Heart left ventricle (tissue), 16 donors: ENCODE results near the gene KIF26B. TPM values are rescaled to one million over a fixed set of nuclear protein-coding genes. Genes with fewer than 3 reads are reported as not detected.

ENCODE experiments used
- ATAC-seq, 4 donors: fragments of 200-7000 bp; cut with Tn5 transposase; one replicate each; pipeline ENCODE4 v1.9.1; 2020 to 2022; ENCODE audit warnings: moderate library complexity in 4 of 4, mild to moderate bottlenecking in 3 of 4, moderate number of reproducible peaks in 1 of 4
- DNase-seq, 5 donors: peaks; one replicate each; pipeline ENCODE4 v3.0.0-alpha.2; 2020
- H3K27ac ChIP-seq, 12 donors: fragments of 200-600 bp; sonication (generic) in 4 of 12; one replicate each; pipeline versions ENCODE4 v1.5.0 to v1.8.0; 2016 to 2022; ENCODE audit warnings: mild to moderate bottlenecking in 2 of 12
- H3K27me3 ChIP-seq, 9 donors: fragments of 200-600 bp; sonication (generic) in 2 of 9; one replicate each; pipeline versions ENCODE4 v1.5.1 to v1.8.0; 2016 to 2022; ENCODE audit warnings: mild to moderate bottlenecking in 3 of 9
- H3K36me3 ChIP-seq, 9 donors: fragments of 200-600 bp; sonication (generic) in 2 of 9; one replicate each; pipeline versions ENCODE4 v1.5.0 to v1.8.0; 2018 to 2022; ENCODE audit warnings: mild to moderate bottlenecking in 2 of 9
- H3K4me1 ChIP-seq, 12 donors: fragments of 200-600 bp; sonication (generic) in 4 of 12; one replicate each; pipeline versions ENCODE4 v1.5.0 to v1.8.0; 2016 to 2022; ENCODE audit warnings: mild to moderate bottlenecking in 3 of 12
- H3K4me3 ChIP-seq, 12 donors: fragments of 200-600 bp; sonication (generic) in 4 of 12; one replicate each; pipeline versions ENCODE4 v1.5.0 to v1.8.0; 2017 to 2022; ENCODE audit warnings: mild to moderate bottlenecking in 9 of 12, moderate library complexity in 4 of 12
- H3K9me3 ChIP-seq, 12 donors: fragments of 200-600 bp; sonication (generic) in 4 of 12; one replicate each; pipeline versions ENCODE4 v1.5.0 to v1.8.0; 2016 to 2022; ENCODE audit warnings: mild to moderate bottlenecking in 1 of 12
- POLR2A ChIP-seq, 2 donors: fragments of 450-650 bp; IDR thresholded peaks; one replicate each; pipeline ENCODE4 v1.6.1; 2017; ENCODE audit warnings: antibody characterized with exemption in 2 of 2, mild to moderate bottlenecking in 2 of 2, moderate library complexity in 2 of 2
- WGBS, 4 donors: extraction: QIAGEN DNeasy Blood & Tissue Kit in 2 of 4; methylation state at CpG; one replicate each; pipeline versions ENCODE4 v1.1.5 to v1.1.7; 2013 to 2018; 5-methylcytosine and 5-hydroxymethylcytosine counted together
- intact Hi-C, 10 donors: fragments of 100-400 bp; cut with DNase I; formaldehyde crosslinking; loops; one replicate each; pipeline versions ENCODE4 v1.11.1 to v1.14.2; 2022
- polyA plus RNA-seq, 2 donors: library from polyadenylated mRNA; stranded (reverse); fragments of 200-250 nt; gene quantifications; one replicate each; pipeline ENCODE4 v1.2.3, GENCODE V29; 2013
- total RNA-seq, 9 donors: library from RNA; depleted of rRNA in 2 of 9; stranded (reverse); fragments of >200 nt in 2 of 9; fragmentation: NEBNext Ultra II Directional in 3 of 9; extraction: Animal tissue kit (Norgen Biotek cat#: 25700) in 3 of 9; gene quantifications; one replicate each; pipeline versions ENCODE4 v1.1.0 to v1.2.4, GENCODE V29; 2016 to 2023
- TF ChIP-seq, protein P1 (sequence below), 12 donors: fragments of 200-600 bp; sonication (generic) in 4 of 12; IDR thresholded peaks; one replicate each; pipeline versions ENCODE4 v1.5.0 to v1.8.0; 2018 to 2022; ENCODE audit warnings: antibody characterized with exemption in 12 of 12, mild to moderate bottlenecking in 5 of 12
- donor health status: ischemic (EF 13 %, LVEDD 7.1; RV severe dilation, severe dysfunction).
- donor health status: healthy with polysubstance abuse.
- donor health status: DM: no; HTN: yes; CAD: no.
- donor health status: DM: no; HTN: no; CAD: no.
- donor health status: ischemic (EF 25% LVEDD 6.9; RV normal size, moderate dysfunction).
- donor health status: ischemic (EF 25% LVEDD 5.7; RV mildly dilated, moderate dysfunction).
- donor health status: healthy.
- donor health status: DM: yes; HTN: yes; CAD: no.
- donor health status: ischemic (EF 35%, LVEDD 5.7; RV mildly dilated, moderate dysfunction).
- donor health status: nonischemic (EF 11% LVEDD 7.7; RV severe dilation, severe dysfunction).
- donor health status: DM: yes; HTN: yes; CAD: no.
- donor health status: PGD.
- donor health status: ischemic (EF 29% LVEDD 5.4; RV normal size, mild dysfunction).
- donor health status: nonischemic (EF 23%, LVEDD 6.1; RV moderate dilation, normal function).

The KIF26B gene
- total and polyA plus RNA-seq, 11 donors = 1.2 to 7.0 (median 2.3) TPM

- Histone ChIP-seq H3K4me3 (no peak overlapping the region), H3K36me3 (no peaks in the 10 kb centered on the region), H3K9me3 (no peaks in the 10 kb centered on the region), H3K27ac (no peak overlapping the region), H3K27me3 (peaks cover 0 to 70% (median 2%) of the 10 kb centered on the region in 9 donors), H3K4me1 (no peaks in the 10 kb centered on the region)
- DNase-seq (no peak), ATAC-seq (no peak)
- intact Hi-C loops = no loop called here
- no peak for TF ChIP-seq POLR2A (IDR thresholded peaks at IDR 0.05)
- TF ChIP-seq, protein P1, sequence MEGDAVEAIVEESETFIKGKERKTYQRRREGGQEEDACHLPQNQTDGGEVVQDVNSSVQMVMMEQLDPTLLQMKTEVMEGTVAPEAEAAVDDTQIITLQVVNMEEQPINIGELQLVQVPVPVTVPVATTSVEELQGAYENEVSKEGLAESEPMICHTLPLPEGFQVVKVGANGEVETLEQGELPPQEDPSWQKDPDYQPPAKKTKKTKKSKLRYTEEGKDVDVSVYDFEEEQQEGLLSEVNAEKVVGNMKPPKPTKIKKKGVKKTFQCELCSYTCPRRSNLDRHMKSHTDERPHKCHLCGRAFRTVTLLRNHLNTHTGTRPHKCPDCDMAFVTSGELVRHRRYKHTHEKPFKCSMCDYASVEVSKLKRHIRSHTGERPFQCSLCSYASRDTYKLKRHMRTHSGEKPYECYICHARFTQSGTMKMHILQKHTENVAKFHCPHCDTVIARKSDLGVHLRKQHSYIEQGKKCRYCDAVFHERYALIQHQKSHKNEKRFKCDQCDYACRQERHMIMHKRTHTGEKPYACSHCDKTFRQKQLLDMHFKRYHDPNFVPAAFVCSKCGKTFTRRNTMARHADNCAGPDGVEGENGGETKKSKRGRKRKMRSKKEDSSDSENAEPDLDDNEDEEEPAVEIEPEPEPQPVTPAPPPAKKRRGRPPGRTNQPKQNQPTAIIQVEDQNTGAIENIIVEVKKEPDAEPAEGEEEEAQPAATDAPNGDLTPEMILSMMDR (IDR thresholded peaks at IDR 0.05) = no peak
- 71 to 83% (median 75%) methylated on average over 6 of the region's 6 CpGs for WGBS, 4 donors
Observed at GRCh38 chr1:245240648-245241165, 85.9 kb downstream of the KIF26B start.

DNA sequence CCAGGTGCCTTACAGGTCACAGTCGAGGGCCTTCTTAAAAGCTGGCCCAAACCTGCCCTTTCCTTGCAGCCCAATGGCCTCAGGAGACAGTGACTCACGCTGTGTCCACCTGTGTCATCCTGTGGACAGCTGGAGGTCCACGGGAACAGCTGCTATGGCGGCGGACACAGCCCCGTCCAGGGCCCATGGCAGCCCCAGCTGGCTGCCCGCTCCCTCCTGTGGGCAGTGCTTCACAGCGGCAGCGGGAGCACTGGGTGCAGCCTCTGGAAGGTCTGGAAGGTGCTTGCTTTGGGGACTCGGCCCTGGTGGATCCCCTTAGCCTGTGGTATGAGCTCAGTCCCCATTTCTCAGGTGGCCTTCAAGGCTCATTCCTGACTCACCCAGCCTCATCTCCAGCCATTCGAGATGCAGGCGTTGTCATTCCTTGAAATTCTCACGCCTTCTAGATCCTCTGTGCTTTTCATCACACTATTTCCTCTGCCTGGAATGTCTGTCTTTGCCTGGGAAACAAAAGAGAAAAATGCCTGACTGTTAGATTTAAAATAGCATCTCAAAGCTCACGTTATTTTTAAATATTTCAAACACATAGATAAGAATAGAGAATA lies 86.8 kb downstream of the KIF26B start:
- Histone ChIP-seq H3K36me3 (no peaks in the 10 kb centered on the region), H3K4me3 (no peak overlapping the region), H3K27ac (no peak overlapping the region), H3K4me1 (no peaks in the 10 kb centered on the region), H3K27me3 (peaks cover 0 to 64% (median 2%) of the 10 kb centered on the region in 9 donors), H3K9me3 (no peaks in the 10 kb centered on the region)
- 81 to 88% (median 85%) methylated on average over 11 to 14 of the region's 14 CpGs for WGBS, 4 donors
- TF ChIP-seq, protein P1 (IDR thresholded peaks at IDR 0.05) = no peak
- TF ChIP-seq POLR2A (IDR thresholded peaks at IDR 0.05) = no peak
- intact Hi-C loops = no loop called here
- ATAC-seq (no peak), DNase-seq (no peak)

- no peaks in the 10 kb centered on the region for H3K4me1 ChIP-seq
- no peaks in the 10 kb centered on the region for H3K9me3 ChIP-seq
- ATAC-seq = no peak
- H3K4me3 ChIP-seq = no peak overlapping the region
- 21 to 39% (median 28%) methylated on average over 1 of the region's 1 CpG for WGBS, 4 donors
- H3K27me3 ChIP-seq = peaks cover 0 to 64% (median 0%) of the 10 kb centered on the region in 9 donors
- no peaks in the 10 kb centered on the region for H3K36me3 ChIP-seq
- no peak overlapping the region for H3K27ac ChIP-seq
- DNase-seq = no peak
- intact Hi-C loops = no loop called here
- TF ChIP-seq, protein P1 (IDR thresholded peaks at IDR 0.05) = no peak
- no peak for TF ChIP-seq POLR2A (IDR thresholded peaks at IDR 0.05)
Observed at GRCh38 chr1:245242989-245243388, 88.2 kb downstream of the KIF26B start.

GRCh38 chr1:245245021-245245667 lies 90.4 kb downstream of the KIF26B start:
- Histone ChIP-seq H3K27me3 (peaks cover 0 to 55% (median 0%) of the 10 kb centered on the region in 9 donors), H3K4me1 (no peaks in the 10 kb centered on the region), H3K9me3 (no peaks in the 10 kb centered on the region), H3K36me3 (no peaks in the 10 kb centered on the region), H3K4me3 (no peak overlapping the region), H3K27ac (no peak overlapping the region)
- no peak for ATAC-seq
- WGBS, 4 donors = 77 to 85% (median 84%) methylated on average over 8 to 11 of the region's 11 CpGs
- DNase-seq = no peak
- TF ChIP-seq POLR2A (IDR thresholded peaks at IDR 0.05) = no peak
- TF ChIP-seq, protein P1 (IDR thresholded peaks at IDR 0.05) = no peak
- intact Hi-C loops = no loop called here
